ENCODE data around the gene NPLOC4. TPM values are rescaled to one million over a fixed set of nuclear protein-coding genes. Genes with fewer than 3 reads are reported as not detected.
A peak's percentile ranks its signal among the peaks of the same experiment; 100 is the strongest.

NPLOC4 gene
- total and polyA plus RNA-seq, 2 of the 8 experiments (the other 6 are each of a cell fraction or from before 2014, with no cell fraction given), result 70.7 to 92.7 TPM

DNA sequence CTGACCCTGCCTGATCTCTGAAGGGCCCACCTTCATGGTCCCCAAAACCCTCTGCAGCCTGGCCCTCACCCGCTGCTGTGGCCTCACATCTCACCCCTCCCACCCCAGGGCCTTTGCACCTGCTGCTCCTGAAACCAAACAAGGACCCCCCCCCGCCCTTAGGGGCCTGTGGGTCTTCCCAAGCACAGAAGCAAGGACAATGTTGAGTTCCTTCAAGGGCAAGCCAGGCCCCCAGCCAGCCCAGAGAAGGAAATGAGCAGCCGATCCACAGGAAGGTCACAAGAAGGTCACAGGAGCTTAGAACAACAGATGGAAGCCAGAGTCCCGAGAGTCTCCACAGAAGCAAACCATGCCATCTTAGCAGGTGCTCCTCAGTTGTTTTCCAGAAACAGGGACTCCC lies 19.9 kb upstream of the NPLOC4 start:
- H4K91ac ChIP-seq (replicated peaks; ENCODE audit: insufficient read length, low read length), result no peak overlapping the region
- no peak overlapping the region for H2AFZ ChIP-seq (ENCODE audit: low read length)
- H4K5ac ChIP-seq (ENCODE audit: insufficient read length, low read depth, low read length), result no peak overlapping the region
- no peak overlapping the region for H3K9ac ChIP-seq (replicated peaks in 1 of 4; ENCODE audit: extremely low read depth in 1 of 4, low read depth in 3 of 4, low read length in 3 of 4)
- peak overlapping the region; percentile 68; the same call in 1 of the 2 replicates for H4K8ac ChIP-seq (ENCODE audit: extremely low read depth, insufficient read depth, low read length)
- H3K4me1 ChIP-seq (replicated peaks in 1 of 4; ENCODE audit: control insufficient read depth in 3 of 4, insufficient read depth in 4 of 4, low read length in 3 of 4), result peaks cover 0 to 10% (median 7%) of the 10 kb centered on the region in 4 experiments; a peak in 6 of 7 replicates
- no peaks in the 10 kb centered on the region for H3K9me3 ChIP-seq (ENCODE audit: insufficient read depth in 2 of 2, low read depth in 1 of 2, low read length in 1 of 2)
- H3K23me2 ChIP-seq (ENCODE audit: low read depth, low read length), result no peaks in the 10 kb centered on the region
- H3K23ac ChIP-seq (ENCODE audit: insufficient read length), result no peak overlapping the region
- POLR2A ChIA-PET (ENCODE audit: partially characterized antibody), result interaction anchor here (1.0 to 3.1 kb wide), 4 partner anchors 10 to 16 kb away, joined by 3 to 16 read pairs (median 3); partner anchors contain the start of genes CCDC137 and OXLD1
- no peak overlapping the region for H3K4me2 ChIP-seq (ENCODE audit: insufficient read depth in 1 of 2, low read depth in 2 of 2, low read length in 2 of 2)
- H3K4me3 ChIP-seq (ENCODE audit: extremely low read depth in 1 of 4, insufficient read depth in 2 of 4, low read depth in 3 of 4, low read length in 4 of 4), result no peak overlapping the region
- H3K27me3 ChIP-seq (replicated peaks in 1 of 4; ENCODE audit: control insufficient read depth in 3 of 4, extremely low read depth in 1 of 4, insufficient read depth in 3 of 4, low read length in 3 of 4), result no peaks in the 10 kb centered on the region
- no peaks in the 10 kb centered on the region for H3K36me3 ChIP-seq (ENCODE audit: control insufficient read depth in 2 of 4, insufficient read depth in 4 of 4, low read length in 3 of 4)
- H2BK15ac ChIP-seq (ENCODE audit: low read length), result no peak overlapping the region
- H3K18ac ChIP-seq (ENCODE audit: extremely low read depth, low read length), result no peak overlapping the region
- no peak overlapping the region for H2AK5ac ChIP-seq (ENCODE audit: low read depth, low read length)
- TF ChIP-seq POU5F1 (IDR thresholded peaks at IDR 0.05; ENCODE audit: low read depth, low read length) (no peak), KDM1A (IDR thresholded peaks at IDR 0.05; ENCODE audit: borderline replicate concordance, low read length) (peak; percentile 59; the same call in 1 of the 2 replicates), CEBPB (IDR thresholded peaks at IDR 0.05; ENCODE audit: low read depth, low read length) (no peak), KDM4A (IDR thresholded peaks at IDR 0.05; ENCODE audit: low read depth, low read length, severe bottlenecking) (no peak)
- TF ChIP-seq, protein P1, sequence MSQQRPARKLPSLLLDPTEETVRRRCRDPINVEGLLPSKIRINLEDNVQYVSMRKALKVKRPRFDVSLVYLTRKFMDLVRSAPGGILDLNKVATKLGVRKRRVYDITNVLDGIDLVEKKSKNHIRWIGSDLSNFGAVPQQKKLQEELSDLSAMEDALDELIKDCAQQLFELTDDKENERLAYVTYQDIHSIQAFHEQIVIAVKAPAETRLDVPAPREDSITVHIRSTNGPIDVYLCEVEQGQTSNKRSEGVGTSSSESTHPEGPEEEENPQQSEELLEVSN (IDR thresholded peaks at IDR 0.05), result no peak
- H2BK12ac ChIP-seq (ENCODE audit: low read depth, low read length), result no peak overlapping the region
- CTCF ChIA-PET (ENCODE audit: partially characterized antibody), result interaction anchor here (1.8 to 2.1 kb wide), 2 partner anchors 12 to 18 kb away, joined by 5 to 7 read pairs; no protein-coding TSS in a partner anchor
- no peak overlapping the region for H2BK5ac ChIP-seq (ENCODE audit: low read depth, low read length)
- no peak overlapping the region for H2BK120ac ChIP-seq (replicated peaks; ENCODE audit: low read depth, low read length)
- no peak overlapping the region for H2BK20ac ChIP-seq (ENCODE audit: low read length)
- no peak overlapping the region for H3K4ac ChIP-seq (replicated peaks; ENCODE audit: insufficient read length, low read depth, low read length)
- no peaks in the 10 kb centered on the region for H4K20me1 ChIP-seq (replicated peaks in 1 of 2; ENCODE audit: control insufficient read depth in 1 of 2, insufficient read depth in 2 of 2, low read length in 2 of 2)
- no peak overlapping the region for H3K56ac ChIP-seq (replicated peaks; ENCODE audit: insufficient read length, low read depth, low read length)
- H3K27ac ChIP-seq (ENCODE audit: low read depth, low read length), result no peak overlapping the region
- H3K79me2 ChIP-seq (ENCODE audit: control insufficient read depth in 1 of 2, insufficient read depth in 2 of 2, low read length in 2 of 2), result no peaks in the 10 kb centered on the region
- peaks cover 2% of the 10 kb centered on the region; the same call in 1 of the 2 replicates for H3K79me1 ChIP-seq (ENCODE audit: low read depth, low read length)
- DNase-seq (ENCODE audit: low read depth in 1 of 2, low spot score in 2 of 2) (no peak), FAIRE-seq (no peak)
- 88% methylated on average over 4 of the region's 4 CpGs; no CpG with 5 or more reads in 1 of the 2 experiments for WGBS, 2 experiments (ENCODE audit: extremely low coverage in 1 of 2, insufficient coverage in 1 of 2, insufficient read length in 1 of 2, insufficient replicate concordance in 2 of 2, low coverage in 1 of 2, low lambda C conversion rate in 2 of 2, missing lambda C conversion rate in 1 of 2)
- no peak overlapping the region for H3K14ac ChIP-seq (ENCODE audit: insufficient read length)

Data from H1 (cell line).